NCI-H2029 treated with DMSO at 0.1 percent for 48 hours (cell line): ENCODE data around the gene FCRLB.
"Not testable (repeated sequence)": the region's sequence is repeated elsewhere in the genome, so short reads cannot be mapped to it uniquely, and the experiment has no call there.

Experiments
- DNase-seq: peaks from one replicate; lab custom pipeline; 2025; lab: John Stamatoyannopoulos, UW

Gene FCRLB

DNA sequence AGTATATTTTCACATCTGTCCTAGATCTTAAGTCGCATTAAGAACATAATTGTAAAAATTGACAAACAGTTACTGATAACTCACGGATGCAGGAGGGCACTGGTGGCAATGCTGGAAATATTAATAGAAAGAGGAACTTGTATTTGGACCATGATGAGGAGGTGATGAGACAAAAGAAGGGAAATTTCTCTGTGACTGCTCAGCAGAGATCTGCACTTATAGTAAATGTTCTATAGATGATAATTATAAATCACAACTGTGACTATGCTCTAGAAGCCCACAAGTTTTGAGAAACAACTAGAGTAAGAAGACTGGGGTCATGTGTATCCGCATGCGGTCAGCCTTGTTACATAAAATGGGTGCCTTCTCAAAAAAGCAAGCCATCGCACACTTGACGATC, 19.6 kb downstream of the FCRLB start:
- no peak for DNase-seq

DNA sequence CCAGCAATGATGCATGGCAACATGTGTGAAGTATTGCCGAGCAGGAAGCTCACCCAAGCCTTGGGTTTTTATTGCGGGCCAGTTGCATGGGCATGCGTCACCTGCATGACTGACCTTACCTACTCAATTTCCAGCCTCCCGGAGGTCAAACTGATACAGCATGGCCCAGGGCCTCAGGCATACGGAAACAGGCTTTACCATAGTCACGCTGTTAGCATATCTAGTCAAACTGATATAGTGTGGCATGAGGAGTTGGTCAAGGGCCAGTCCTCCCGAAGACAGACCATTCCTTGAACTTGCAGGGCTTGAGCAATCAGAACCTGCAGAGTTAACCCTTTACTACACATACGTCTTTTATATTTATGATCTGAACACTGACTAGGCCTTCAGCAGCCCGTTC, 21.9 kb downstream of the FCRLB start:
- no peak for DNase-seq

- no peak for DNase-seq
These were observed 26.5 kb downstream of the FCRLB start for GRCh38 chr1:161747801-161748200.

GRCh38 chr1:161749509-161750407, 28.4 kb downstream of the FCRLB start, which contains the start of gene DUSP12:
Gene DUSP12 (plus strand): TSS chr1:161749786. CDS start chr1:161749802, 16 bp downstream.
- DNase-seq = peak; percentile 85

- DNase-seq = peak; percentile 7
These were observed 42.3 kb downstream of the FCRLB start for GRCh38 chr1:161763522-161764098.

GRCh38 chr1:161766102-161766981, 45.0 kb downstream of the FCRLB start, which contains the start of gene ATF6:
Gene ATF6 (plus strand): TSS chr1:161766320. CDS start chr1:161766361, 41 bp downstream.
- DNase-seq = peak; percentile 51

- DNase-seq = no peak
These were observed 47.1 kb downstream of the FCRLB start for GRCh38 chr1:161768461-161768860.

GRCh38 chr1:161768986-161769672, 47.8 kb downstream of the FCRLB start:
- no peak for DNase-seq

GRCh38 chr1:161769673-161770045, 48.3 kb downstream of the FCRLB start:
- not testable (repeated sequence) for DNase-seq

GRCh38 chr1:161770250-161770649, 48.9 kb downstream of the FCRLB start:
- DNase-seq = no peak

- DNase-seq = no peak
These were observed 49.8 kb downstream of the FCRLB start for GRCh38 chr1:161771161-161771560.

- no peak for DNase-seq
These were observed 50.6 kb downstream of the FCRLB start for GRCh38 chr1:161771973-161772372.

DNA sequence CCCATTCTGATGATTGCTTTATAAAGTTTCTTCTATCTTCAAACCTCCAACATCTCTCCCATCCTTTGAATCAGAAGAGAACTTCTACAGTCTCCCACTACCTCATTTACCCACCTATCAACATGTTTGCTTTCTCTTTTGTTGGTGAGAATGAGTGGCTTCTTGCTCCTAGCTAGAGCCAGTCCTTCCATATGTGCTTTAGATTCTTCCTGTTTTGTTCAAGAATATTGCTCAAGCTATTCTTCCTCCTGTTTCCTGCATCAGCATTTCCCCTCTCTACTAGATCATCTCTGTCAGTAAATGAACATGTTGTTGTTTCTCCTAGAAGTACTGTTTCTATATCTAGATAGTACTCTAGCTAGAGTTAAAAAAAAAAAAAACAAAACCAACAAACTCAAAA, 51.1 kb downstream of the FCRLB start:
- no peak for DNase-seq

- DNase-seq = no peak
These were observed 52.4 kb downstream of the FCRLB start for GRCh38 chr1:161773791-161774190.

DNA sequence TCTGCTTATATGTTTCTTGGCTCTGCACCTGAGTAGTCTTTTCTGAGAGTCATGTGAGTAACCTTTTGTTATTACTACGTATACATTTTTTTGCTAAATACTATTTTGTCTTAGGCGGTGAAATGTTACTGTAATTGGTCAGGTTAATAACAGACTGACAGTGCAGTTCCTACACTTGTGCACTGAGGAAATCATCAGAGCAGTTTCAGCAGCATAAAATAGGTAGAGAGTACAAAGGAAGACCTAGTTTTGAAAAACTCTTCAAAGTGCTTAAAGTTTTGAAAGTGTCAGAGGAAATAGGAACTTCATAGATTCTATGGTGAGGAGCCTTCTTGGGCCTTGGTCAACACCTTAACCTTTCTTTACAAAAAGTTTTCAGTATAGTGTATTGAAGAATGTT, 55.9 kb downstream of the FCRLB start:
- no peak for DNase-seq
